COLO668 (cell line): ENCODE results near the gene CHD2.
"Not testable (repeated sequence)": the region's sequence is repeated elsewhere in the genome, so short reads cannot be mapped to it uniquely, and the experiment has no call there.

Experiments used
- DNase-seq: peaks from one replicate; lab custom pipeline; 2025; ENCODE audit not compliant: unreplicated experiment; lab: John Stamatoyannopoulos, UW

The CHD2 gene

GRCh38 chr15:93047621-93048425 is 147.7 kb downstream of the CHD2 start:
- DNase-seq = no peak

GRCh38 chr15:93048426-93048721 is 148.2 kb downstream of the CHD2 start:
- DNase-seq = no peak

GRCh38 chr15:93048759-93049161 is 148.6 kb downstream of the CHD2 start:
- no peak for DNase-seq

- no peak for DNase-seq
Observed at GRCh38 chr15:93049233-93049632, 149.1 kb downstream of the CHD2 start.

GRCh38 chr15:93049914-93050578 is 149.9 kb downstream of the CHD2 start:
- DNase-seq = peak; percentile 38

GRCh38 chr15:93050648-93051047 is 150.5 kb downstream of the CHD2 start:
- DNase-seq = no peak

GRCh38 chr15:93051236-93052089 is 151.3 kb downstream of the CHD2 start:
- no peak for DNase-seq

- peak; percentile 9 for DNase-seq
Observed at GRCh38 chr15:93052090-93052879, 152.2 kb downstream of the CHD2 start.

- no peak for DNase-seq
Observed at GRCh38 chr15:93055211-93055610, 155.1 kb downstream of the CHD2 start.

- DNase-seq = no peak
Observed at GRCh38 chr15:93056836-93057235, 156.7 kb downstream of the CHD2 start.

GRCh38 chr15:93057618-93058017 is 157.5 kb downstream of the CHD2 start:
- DNase-seq = no peak

- no peak for DNase-seq
Observed at GRCh38 chr15:93058128-93058527, 158.0 kb downstream of the CHD2 start.

GRCh38 chr15:93058904-93059427 is 158.8 kb downstream of the CHD2 start:
- no peak for DNase-seq

- DNase-seq = no peak
Observed at GRCh38 chr15:93059442-93059841, 159.3 kb downstream of the CHD2 start.

- DNase-seq = no peak
Observed at GRCh38 chr15:93060336-93061248, 160.5 kb downstream of the CHD2 start.

GRCh38 chr15:93062628-93063261 is 162.6 kb downstream of the CHD2 start:
- not testable (repeated sequence) for DNase-seq

GRCh38 chr15:93063262-93063671 is 163.1 kb downstream of the CHD2 start:
- DNase-seq = peak; percentile 31

- peak; percentile 29 for DNase-seq
Observed at GRCh38 chr15:93063796-93064690, 163.9 kb downstream of the CHD2 start.
